Fibroblast of peridontal ligament (primary cell): ENCODE results near the gene MKX.

Experiments used
- DNase-seq: peaks from one replicate; pipeline ENCODE4 v3.0.0-alpha.2; 2010; ENCODE audit errors: extremely low read depth

Gene MKX

DNA sequence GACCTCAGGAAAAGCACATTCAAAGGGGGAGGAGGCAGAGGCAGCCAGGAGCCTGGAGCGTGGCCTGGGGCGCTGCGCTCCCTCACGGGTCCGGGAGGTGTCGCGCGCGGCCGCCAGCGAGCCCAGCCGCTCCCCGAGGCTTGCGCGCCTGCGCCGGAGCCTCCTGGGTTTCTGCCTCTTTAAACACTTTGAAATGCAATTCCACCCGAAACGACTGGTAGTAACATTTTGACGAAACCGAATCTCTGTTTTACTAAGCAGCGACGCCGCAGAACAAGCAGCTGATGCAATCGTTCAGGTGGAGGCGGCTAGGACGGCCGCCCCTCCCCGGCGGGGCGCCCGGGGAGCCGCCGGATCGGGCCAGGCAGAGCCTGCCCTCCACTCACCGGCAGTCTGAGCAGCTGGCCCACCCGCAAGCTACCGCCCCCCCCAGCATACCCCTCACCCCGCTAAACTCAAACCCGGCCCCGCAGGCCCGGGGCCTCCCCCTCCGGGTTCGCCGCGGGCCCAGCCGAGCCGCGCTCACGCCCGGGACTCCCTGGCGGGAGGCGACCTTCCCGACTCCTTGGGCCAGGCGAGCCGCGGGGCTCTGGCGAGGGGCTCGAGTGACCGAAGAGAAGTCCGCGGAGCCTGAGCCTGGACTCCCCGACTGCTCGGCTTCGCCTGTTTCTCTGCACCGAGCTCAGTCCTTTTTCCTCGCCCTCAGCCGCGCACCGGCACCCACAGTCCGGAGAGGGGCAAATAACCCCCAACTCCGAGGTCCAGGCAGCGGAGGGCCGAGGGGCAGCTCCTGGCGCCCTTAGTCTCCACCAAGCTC, 3.2 kb downstream of the MKX start:
- DNase-seq = peak; percentile 95

- DNase-seq = no peak
Measured at GRCh38 chr10:27741173-27742091, 4.2 kb downstream of the MKX start.

DNA sequence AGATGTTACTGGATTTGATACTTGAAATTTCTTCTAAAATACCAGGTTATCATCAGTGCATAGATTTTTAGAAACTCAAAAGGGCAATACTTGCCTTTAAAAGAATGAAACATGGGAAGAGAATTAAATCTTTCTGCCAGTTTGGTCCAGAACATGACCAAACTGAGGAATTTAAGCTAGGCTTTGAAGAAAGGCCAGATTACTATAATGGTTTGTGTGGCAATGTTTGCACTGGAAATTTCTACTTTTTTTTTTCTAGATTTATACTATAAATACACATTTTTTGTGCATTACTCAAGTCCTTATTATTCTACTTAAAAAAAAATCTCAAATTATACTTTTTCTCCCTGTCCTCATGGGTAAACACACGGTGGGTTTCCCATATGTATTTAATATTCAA, 9.2 kb downstream of the MKX start:
- DNase-seq = peak; percentile 93

DNA sequence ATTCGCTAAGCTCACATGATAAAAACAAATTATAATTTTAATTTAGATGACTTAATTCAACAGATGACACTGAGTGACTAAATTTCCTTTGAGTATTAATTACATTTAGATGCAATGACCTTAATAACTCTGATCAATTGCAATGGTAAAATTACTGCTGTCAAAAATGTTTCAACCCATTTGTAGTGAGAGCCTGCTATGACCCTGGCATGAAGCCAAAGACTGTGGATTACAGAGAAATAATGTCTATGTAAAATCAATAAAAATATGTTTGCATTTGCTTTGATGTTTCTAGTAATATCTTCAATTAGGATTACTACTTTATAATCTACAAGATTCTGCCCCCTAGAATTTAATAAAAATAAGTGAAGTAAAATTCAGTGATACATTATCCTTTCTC, 15.6 kb downstream of the MKX start:
- DNase-seq = no peak

DNA sequence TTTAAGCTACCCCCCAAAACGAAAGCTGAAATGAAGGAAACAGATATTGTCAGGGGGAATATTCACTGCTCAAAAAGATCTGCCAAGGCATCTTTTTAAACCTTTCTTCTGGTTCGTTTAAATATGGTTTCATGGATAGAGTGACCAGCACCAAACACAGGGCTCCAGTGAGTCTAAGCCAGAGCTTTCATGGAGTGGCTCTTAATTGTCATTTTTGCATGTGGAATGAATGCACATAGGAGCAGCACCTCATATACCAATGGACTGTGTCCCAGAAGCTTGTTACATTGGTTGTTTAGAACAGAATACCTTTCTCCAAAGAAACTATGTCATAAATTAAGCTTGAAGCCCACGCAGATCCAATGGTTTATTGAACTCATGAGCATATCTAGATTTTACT, 17.3 kb downstream of the MKX start:
- DNase-seq = no peak

- peak; percentile 88 for DNase-seq
Measured at GRCh38 chr10:27724287-27724686, 21.3 kb downstream of the MKX start.

DNA sequence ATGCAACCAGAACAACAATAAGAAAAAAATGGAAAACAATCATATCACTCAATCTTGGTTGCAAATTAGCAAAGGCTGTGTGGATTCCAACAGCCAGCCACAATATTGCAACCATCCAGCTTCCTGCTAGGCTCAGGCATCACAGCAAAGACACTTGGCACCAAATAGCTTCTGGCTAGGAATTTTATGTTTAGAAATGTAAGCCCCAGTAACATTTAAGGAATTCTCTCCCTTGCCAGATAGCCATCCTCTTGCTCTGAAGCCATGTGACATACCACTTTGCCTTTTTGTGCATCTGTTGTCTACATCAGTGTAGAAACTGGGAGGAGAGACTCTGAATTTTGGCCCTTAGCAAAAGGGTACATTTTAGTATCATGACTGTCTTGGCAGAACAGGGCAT, 22.2 kb downstream of the MKX start:
- DNase-seq = peak; percentile 99

GRCh38 chr10:27720529-27720928, 25.1 kb downstream of the MKX start:
- no peak for DNase-seq

DNA sequence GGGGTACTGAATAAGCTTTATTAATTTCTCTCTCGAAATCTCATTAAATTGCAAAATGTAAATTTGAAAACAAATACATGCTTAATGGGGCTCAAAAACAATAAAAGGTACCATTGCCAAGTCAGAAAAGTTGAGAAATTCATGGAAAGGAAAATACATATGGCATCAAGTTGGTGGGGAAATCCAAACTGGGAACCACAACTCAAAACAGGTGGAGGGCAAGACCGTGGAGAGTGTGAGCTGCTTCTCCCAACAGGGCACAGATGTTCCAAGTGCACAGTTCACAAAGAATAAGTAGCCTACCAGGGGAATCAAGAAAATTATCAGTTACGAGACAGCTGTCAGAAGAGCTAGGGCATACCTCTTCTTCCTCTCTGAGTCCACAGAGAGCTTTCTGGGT, 26.6 kb downstream of the MKX start:
- DNase-seq = peak; percentile 60

- DNase-seq = peak; percentile 61
Measured at GRCh38 chr10:27717861-27718260, 27.8 kb downstream of the MKX start.

GRCh38 chr10:27717224-27717623, 28.4 kb downstream of the MKX start:
- no peak for DNase-seq

DNA sequence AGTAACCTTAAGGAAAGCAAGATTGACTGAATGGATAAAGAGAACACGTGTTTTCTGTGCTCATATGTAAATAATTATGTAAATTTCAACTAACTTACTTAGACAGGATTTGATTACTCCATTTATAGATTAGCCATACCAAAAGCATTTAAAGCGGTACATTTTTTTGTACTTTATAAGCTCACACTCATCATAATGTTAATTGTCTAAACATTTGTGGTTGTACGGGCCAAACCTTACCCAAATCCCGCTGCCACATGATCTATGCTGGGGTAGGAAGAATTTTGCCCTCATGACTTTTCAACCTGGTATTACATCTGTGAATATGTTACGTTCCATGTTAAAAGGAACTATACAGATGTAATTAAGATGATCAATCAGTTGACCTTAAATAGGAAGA, 29.1 kb downstream of the MKX start:
- peak; percentile 89 for DNase-seq

DNA sequence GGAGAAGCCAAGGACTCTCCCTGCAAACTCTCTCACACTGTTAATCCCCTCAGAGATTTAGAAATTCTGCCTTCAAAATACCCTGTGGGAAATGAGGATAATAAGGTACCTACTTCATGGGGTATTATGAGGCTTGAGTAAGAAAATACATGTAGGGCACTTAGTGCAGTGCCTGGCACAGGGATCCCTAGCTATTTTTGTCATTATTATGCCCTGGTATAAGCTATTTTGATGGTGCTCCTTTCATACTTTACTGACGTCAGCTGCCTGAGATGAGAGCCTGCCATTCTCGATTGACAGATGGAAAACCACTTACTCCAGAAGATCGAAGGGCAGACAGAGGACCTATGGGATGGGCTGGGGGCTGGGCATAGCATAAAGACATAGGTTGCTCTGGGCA, 30.1 kb downstream of the MKX start:
- no peak for DNase-seq

GRCh38 chr10:27714349-27714748, 31.3 kb downstream of the MKX start:
- peak; percentile 57 for DNase-seq

- peak; percentile 88 for DNase-seq
Measured at GRCh38 chr10:27713941-27714340, 31.7 kb downstream of the MKX start.

DNA sequence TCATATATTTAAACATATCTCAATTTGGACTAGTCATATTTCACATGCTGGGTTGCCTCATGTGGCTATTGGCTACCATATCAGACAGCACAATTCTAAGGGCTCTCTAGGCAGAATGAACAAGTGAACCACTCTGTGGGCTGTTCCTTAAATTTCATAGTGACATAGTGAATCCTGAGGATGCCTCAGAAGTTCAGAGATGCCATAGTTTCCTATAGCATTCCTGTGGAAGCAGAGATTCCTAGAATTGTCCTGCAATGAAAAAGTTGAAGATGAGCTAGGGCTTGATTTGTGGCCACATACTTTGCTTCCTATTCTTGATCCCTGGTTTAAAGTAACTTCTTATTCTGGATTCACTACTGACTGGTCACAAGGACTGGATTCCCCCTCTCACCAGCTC, 35.6 kb downstream of the MKX start:
- peak; percentile 35 for DNase-seq

DNA sequence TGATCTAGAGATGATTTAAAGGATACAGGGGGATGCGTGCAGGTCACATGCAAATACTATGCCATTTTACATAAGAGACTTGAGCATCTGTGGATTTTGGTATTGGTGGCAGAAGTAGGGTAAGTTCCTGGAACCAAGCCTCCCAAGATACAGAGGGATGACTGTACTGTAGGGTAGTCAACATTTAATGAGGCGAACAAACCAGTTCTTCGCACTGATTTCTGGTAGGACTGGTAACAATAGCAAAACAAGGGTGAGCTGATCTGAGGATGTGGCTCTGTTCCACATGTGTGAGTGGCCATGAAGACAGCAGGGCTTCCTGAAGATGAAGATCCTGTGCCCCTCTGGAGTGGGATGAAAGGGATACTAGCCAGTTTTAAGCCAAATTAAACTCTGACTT, 36.3 kb downstream of the MKX start:
- no peak for DNase-seq

GRCh38 chr10:27701938-27702537, 43.6 kb downstream of the MKX start:
- DNase-seq = peak; percentile 62

GRCh38 chr10:27699776-27700175, 45.8 kb downstream of the MKX start:
- peak; percentile 93 for DNase-seq

- no peak for DNase-seq
Measured at GRCh38 chr10:27698961-27699360, 46.7 kb downstream of the MKX start.

DNA sequence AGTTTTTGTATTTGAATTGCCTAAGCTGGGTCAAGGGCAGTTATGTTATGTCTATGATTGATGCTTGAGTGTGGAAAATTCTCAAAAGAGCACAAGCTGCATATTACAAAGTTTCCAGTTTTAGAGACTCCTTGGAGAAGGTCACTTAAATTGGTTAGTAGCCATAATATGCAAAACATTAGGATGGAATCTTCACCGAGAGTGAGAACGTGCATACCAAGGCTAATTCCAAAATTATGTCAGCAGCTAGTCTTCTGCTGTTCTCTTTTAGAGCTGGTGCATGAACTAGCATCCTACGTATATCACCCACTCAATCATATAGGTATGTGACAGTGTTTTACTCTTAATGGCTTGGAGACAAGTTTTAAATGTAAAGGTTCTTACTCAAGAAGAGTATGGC, 49.2 kb downstream of the MKX start:
- DNase-seq = no peak

GRCh38 chr10:27695706-27696105, 49.9 kb downstream of the MKX start:
- no peak for DNase-seq

DNA sequence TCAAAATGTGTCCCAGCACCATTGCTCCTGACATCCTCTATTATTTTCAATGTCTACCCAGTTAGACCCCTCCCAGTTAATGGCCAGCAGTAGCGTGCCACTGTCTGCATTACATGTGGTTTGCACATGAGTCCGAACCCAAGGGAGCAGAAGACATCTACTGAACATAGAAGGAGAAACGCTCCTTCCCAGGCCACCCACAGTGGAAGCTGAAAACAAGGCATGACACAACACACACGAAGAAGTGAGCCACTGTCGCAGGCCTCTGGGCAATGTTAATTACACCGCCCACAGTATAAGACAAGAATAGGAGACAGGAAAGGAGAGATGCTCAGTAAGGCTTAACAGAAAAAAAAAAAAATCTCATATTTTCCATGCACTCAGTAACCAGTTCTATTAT, 50.5 kb downstream of the MKX start:
- no peak for DNase-seq
